GM23248 (cell line): ENCODE results near the gene KLK2.

ENCODE experiments used
- EZH2 ChIP-seq: fragments of 200-600 bp; sonication (generic); IDR thresholded peaks from 2 replicates; pipeline ENCODE4 v1.6.1; 2018; ENCODE audit warnings: antibody characterized with exemption, mild to moderate bottlenecking; ENCODE audit not compliant: insufficient read depth, poor library complexity, severe bottlenecking
- EZH2phosphoT487 ChIP-seq: fragments of 200-600 bp; sonication (generic); IDR thresholded peaks from 2 replicates; pipeline ENCODE4 v1.6.1; 2018; ENCODE audit warnings: antibody characterized with exemption, moderate library complexity, mild to moderate bottlenecking, low read depth; ENCODE audit not compliant: insufficient read depth

DNA sequence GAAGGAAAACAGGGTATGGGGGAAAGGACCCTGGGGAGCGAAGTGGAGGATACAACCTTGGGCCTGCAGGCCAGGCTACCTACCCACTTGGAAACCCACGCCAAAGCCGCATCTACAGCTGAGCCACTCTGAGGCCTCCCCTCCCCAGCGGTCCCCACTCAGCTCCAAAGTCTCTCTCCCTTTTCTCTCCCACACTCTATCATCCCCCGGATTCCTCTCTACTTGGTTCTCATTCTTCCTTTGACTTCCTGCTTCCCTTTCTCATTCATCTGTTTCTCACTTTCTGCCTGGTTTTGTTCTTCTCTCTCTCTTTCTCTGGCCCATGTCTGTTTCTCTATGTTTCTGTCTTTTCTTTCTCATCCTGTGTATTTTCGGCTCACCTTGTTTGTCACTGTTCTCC is 15.9 kb upstream of the KLK2 start:
- TF ChIP-seq EZH2: no peak
- no peak for TF ChIP-seq EZH2phosphoT487
